ENCODE data around the gene TRIM63. TPM values are rescaled to one million over a fixed set of nuclear protein-coding genes. Genes with fewer than 3 reads are reported as not detected.

Gene TRIM63
- total RNA-seq, 2 experiments from 2014 or later, result not detected

DNA sequence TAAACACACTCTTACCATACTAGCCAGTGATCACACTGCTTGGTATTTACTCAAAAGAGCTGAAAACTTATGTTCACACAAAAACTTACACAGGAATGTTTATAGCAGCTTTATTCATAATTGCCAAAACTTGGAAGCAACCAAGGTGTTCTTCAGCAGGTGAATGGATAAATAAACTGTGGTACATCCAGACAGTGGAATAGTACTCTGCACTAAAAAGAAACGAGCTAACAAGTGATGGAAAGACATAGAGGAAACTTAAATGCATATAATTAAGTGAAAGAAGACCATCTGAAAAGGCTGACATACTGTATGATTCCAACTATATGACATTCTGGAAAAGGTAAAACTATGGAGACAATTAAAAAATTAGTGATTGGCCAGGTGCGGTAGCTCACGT, 23.5 kb upstream of the TRIM63 start:
- Histone ChIP-seq H3K27me3 (ENCODE audit: control insufficient read depth in 1 of 2, insufficient read depth in 2 of 2, low read length in 2 of 2) (peaks cover 4 to 11% of the 10 kb centered on the region in 2 experiments), H3K36me3 (ENCODE audit: insufficient read depth, low read length) (no peaks in the 10 kb centered on the region), H3K4me1 (ENCODE audit: insufficient read depth, low read length) (no peaks in the 10 kb centered on the region), H3K27ac (ENCODE audit: low read depth in 1 of 2, low read length in 2 of 2) (no peak overlapping the region), H3K9me3 (ENCODE audit: control insufficient read depth in 1 of 2, insufficient read depth in 1 of 2, low read length in 2 of 2) (no peaks in the 10 kb centered on the region), H3K4me3 (ENCODE audit: low read length) (no peak overlapping the region)
- DNase-seq (no peak), ATAC-seq (ENCODE audit: poor library complexity) (no peak)
- TF ChIP-seq, protein P1, sequence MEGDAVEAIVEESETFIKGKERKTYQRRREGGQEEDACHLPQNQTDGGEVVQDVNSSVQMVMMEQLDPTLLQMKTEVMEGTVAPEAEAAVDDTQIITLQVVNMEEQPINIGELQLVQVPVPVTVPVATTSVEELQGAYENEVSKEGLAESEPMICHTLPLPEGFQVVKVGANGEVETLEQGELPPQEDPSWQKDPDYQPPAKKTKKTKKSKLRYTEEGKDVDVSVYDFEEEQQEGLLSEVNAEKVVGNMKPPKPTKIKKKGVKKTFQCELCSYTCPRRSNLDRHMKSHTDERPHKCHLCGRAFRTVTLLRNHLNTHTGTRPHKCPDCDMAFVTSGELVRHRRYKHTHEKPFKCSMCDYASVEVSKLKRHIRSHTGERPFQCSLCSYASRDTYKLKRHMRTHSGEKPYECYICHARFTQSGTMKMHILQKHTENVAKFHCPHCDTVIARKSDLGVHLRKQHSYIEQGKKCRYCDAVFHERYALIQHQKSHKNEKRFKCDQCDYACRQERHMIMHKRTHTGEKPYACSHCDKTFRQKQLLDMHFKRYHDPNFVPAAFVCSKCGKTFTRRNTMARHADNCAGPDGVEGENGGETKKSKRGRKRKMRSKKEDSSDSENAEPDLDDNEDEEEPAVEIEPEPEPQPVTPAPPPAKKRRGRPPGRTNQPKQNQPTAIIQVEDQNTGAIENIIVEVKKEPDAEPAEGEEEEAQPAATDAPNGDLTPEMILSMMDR (IDR thresholded peaks at IDR 0.05), result no peak
- Mint-ChIP-seq H3K4me1 (ENCODE audit: low read depth) (no peaks in the 10 kb centered on the region), H3K27ac (no peak overlapping the region), H3K9me3 (no peaks in the 10 kb centered on the region), H3K4me3 (no peak overlapping the region), H3K36me3 (ENCODE audit: low read depth) (no peaks in the 10 kb centered on the region), H3K27me3 (peaks cover 26% of the 10 kb centered on the region)
- POLR2A ChIA-PET, result no interaction called here
- CTCF ChIA-PET, result no interaction called here
- intact Hi-C loops (cut with DNase I, micrococcal nuclease), result no loop called here

DNA sequence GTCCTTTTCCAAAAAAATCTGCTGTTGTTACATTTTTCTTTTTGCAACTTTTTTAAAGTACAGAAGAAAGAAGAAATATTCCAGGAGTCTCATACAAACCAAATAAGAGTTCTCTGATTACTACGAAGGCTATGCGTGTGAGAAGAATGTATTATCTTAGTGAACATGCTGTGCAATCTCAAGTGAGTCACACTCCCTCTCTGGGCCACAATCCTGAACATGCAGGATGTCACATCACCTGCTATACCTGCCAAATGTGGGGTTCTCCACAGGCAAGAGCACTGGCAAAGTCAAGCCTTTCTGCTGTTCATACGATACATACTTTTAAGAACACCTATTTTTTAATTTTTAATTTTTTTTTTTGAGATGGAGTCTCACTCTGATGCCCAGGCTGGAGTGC, 21.7 kb upstream of the TRIM63 start:
- Mint-ChIP-seq H3K9me3 (no peaks in the 10 kb centered on the region), H3K27me3 (peaks cover 35% of the 10 kb centered on the region), H3K4me1 (ENCODE audit: low read depth) (no peaks in the 10 kb centered on the region), H3K27ac (no peak overlapping the region), H3K4me3 (no peak overlapping the region), H3K36me3 (ENCODE audit: low read depth) (no peaks in the 10 kb centered on the region)
- ChIA-PET CTCF (no interaction called here), POLR2A (no interaction called here)
- Histone ChIP-seq H3K4me3 (ENCODE audit: low read length) (no peak overlapping the region), H3K36me3 (ENCODE audit: insufficient read depth, low read length) (no peaks in the 10 kb centered on the region), H3K27me3 (ENCODE audit: control insufficient read depth in 1 of 2, insufficient read depth in 2 of 2, low read length in 2 of 2) (peaks cover 4 to 9% of the 10 kb centered on the region in 2 experiments), H3K27ac (ENCODE audit: low read depth in 1 of 2, low read length in 2 of 2) (no peak overlapping the region), H3K4me1 (ENCODE audit: insufficient read depth, low read length) (no peaks in the 10 kb centered on the region), H3K9me3 (ENCODE audit: control insufficient read depth in 1 of 2, insufficient read depth in 1 of 2, low read length in 2 of 2) (no peaks in the 10 kb centered on the region)
- DNase-seq (no peak), ATAC-seq (ENCODE audit: poor library complexity) (no peak)
- TF ChIP-seq, protein P1 (IDR thresholded peaks at IDR 0.05), result no peak
- intact Hi-C loops (cut with DNase I, micrococcal nuclease), result loop anchor here in 1 of 2 experiments (10.0 kb wide), 1 partner anchor 166 kb away; no protein-coding TSS in a partner anchor

DNA sequence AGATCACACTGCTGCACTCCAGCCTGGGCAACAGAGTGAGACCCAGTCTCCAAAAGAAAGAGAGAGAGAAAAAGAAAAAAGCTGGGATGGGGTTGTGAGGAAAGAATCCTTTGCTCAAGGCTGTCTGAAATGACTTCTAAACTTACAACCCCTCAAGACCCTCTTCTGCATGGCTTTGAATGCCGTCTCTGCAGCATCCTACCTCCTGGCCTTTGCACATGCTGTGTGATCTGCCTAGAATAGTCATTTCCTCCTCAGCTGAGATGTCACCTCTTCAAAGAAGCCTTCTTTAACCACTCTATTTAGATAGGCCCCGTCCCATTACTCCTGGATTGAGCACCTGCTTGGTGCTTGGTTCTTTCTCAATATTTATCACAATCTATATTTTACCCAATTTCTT, 17.4 kb upstream of the TRIM63 start:
- TF ChIP-seq, protein P1 (IDR thresholded peaks at IDR 0.05), result no peak
- Histone ChIP-seq H3K4me1 (ENCODE audit: insufficient read depth, low read length) (no peaks in the 10 kb centered on the region), H3K27ac (ENCODE audit: low read depth in 1 of 2, low read length in 2 of 2) (no peak overlapping the region), H3K36me3 (ENCODE audit: insufficient read depth, low read length) (no peaks in the 10 kb centered on the region), H3K9me3 (ENCODE audit: control insufficient read depth in 1 of 2, insufficient read depth in 1 of 2, low read length in 2 of 2) (peaks cover 0 to 3% of the 10 kb centered on the region in 2 experiments), H3K27me3 (ENCODE audit: control insufficient read depth in 1 of 2, insufficient read depth in 2 of 2, low read length in 2 of 2) (peaks cover 2 to 10% of the 10 kb centered on the region in 2 experiments), H3K4me3 (ENCODE audit: low read length) (no peak overlapping the region)
- H3K36me3 Mint-ChIP-seq (ENCODE audit: low read depth), result no peaks in the 10 kb centered on the region
- peaks cover 24% of the 10 kb centered on the region for H3K27me3 Mint-ChIP-seq
- ATAC-seq (ENCODE audit: poor library complexity) (no peak), DNase-seq (no peak)
- intact Hi-C loops (cut with DNase I, micrococcal nuclease), result loop anchor here in 1 of 2 experiments (10.0 kb wide), 1 partner anchor 170 kb away; no protein-coding TSS in a partner anchor
- ChIA-PET CTCF (interaction anchor here (0.8 kb wide), 1 partner anchor 61 kb away, joined by 3 read pairs; no protein-coding TSS in a partner anchor), POLR2A (no interaction called here)
- H3K9me3 Mint-ChIP-seq, result no peaks in the 10 kb centered on the region
- H3K27ac Mint-ChIP-seq, result no peak overlapping the region
- no peak overlapping the region for H3K4me3 Mint-ChIP-seq
- no peaks in the 10 kb centered on the region for H3K4me1 Mint-ChIP-seq (ENCODE audit: low read depth)

Measured in CD4-positive, alpha-beta T cell (primary cell).